ENCODE data around the gene ALDOB. TPM values are rescaled to one million over a fixed set of nuclear protein-coding genes. Genes with fewer than 3 reads are reported as not detected.

Gene ALDOB
- total RNA-seq, 1 donor from 2014 or later, result not detected

GRCh38 chr9:101458963-101459631, 23.5 kb upstream of the ALDOB start:
- TF ChIP-seq CTCF (conservative IDR thresholded peaks at IDR 0.05), result peak; percentile 77
- no peaks in the 10 kb centered on the region for H3K27me3 Mint-ChIP-seq (ENCODE audit: low read depth)
- peaks cover 10% of the 10 kb centered on the region for H3K4me1 Mint-ChIP-seq
- H3K27ac Mint-ChIP-seq (ENCODE audit: unreplicated experiment), result no peak overlapping the region
- no peaks in the 10 kb centered on the region for H3K36me3 Mint-ChIP-seq (ENCODE audit: low read depth)
- peak; percentile 5 for DNase-seq (ENCODE audit: low read depth, low spot score)
- H3K4me3 Mint-ChIP-seq, result no peak overlapping the region
- H3K9me3 Mint-ChIP-seq, result peaks cover 6% of the 10 kb centered on the region

GRCh38 chr9:101457003-101457402, 21.4 kb upstream of the ALDOB start:
- no peak overlapping the region for H3K4me3 Mint-ChIP-seq
- H3K9me3 Mint-ChIP-seq, result peaks cover 6% of the 10 kb centered on the region
- H3K36me3 Mint-ChIP-seq (ENCODE audit: low read depth), result peaks cover 4% of the 10 kb centered on the region
- no peak overlapping the region for H3K27ac Mint-ChIP-seq (ENCODE audit: unreplicated experiment)
- no peaks in the 10 kb centered on the region for H3K4me1 Mint-ChIP-seq
- H3K27me3 Mint-ChIP-seq (ENCODE audit: low read depth), result no peaks in the 10 kb centered on the region
- no peak for DNase-seq (ENCODE audit: low read depth, low spot score)
- no peak for TF ChIP-seq CTCF (conservative IDR thresholded peaks at IDR 0.05)

DNA sequence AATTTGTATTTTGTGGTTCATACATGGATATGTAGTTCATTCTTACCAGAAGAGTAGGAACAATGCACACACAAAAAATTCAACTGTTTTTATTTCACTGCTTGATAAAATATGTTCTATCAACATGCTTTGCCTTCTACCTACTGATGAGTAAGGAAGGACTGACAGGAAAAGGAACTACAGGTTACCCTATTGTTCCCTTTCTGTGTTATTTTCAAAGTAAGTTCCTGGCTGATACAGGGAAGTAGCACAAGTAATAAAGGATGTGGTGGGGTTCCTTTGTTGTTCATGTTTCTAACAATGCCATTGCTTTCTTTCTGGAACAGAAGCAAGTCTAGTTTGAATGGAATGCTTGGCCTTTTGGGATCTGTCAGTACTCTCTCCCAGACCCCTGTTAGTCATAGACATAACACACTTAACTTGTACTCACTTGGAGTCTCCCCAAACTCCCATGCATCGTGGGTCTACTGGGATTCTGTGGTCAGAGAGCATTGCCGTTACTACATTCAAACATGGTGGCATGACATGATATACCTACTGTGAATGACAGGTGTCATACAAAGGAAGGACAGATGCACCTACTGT, 20.2 kb upstream of the ALDOB start:
- Mint-ChIP-seq H3K4me1 (no peaks in the 10 kb centered on the region), H3K36me3 (ENCODE audit: low read depth) (peaks cover 8% of the 10 kb centered on the region), H3K9me3 (peaks cover 4% of the 10 kb centered on the region), H3K27me3 (ENCODE audit: low read depth) (peaks cover 3% of the 10 kb centered on the region), H3K4me3 (no peak overlapping the region), H3K27ac (ENCODE audit: unreplicated experiment) (no peak overlapping the region)
- TF ChIP-seq CTCF (conservative IDR thresholded peaks at IDR 0.05), result no peak
- DNase-seq (ENCODE audit: low read depth, low spot score), result no peak

GRCh38 chr9:101453776-101454570, 18.4 kb upstream of the ALDOB start:
- no peak overlapping the region for H3K4me3 Mint-ChIP-seq
- no peak for TF ChIP-seq CTCF (conservative IDR thresholded peaks at IDR 0.05)

GRCh38 chr9:101451498-101451897, 15.9 kb upstream of the ALDOB start:
- H3K4me1 Mint-ChIP-seq, result peaks cover 10% of the 10 kb centered on the region
- H3K27ac Mint-ChIP-seq (ENCODE audit: unreplicated experiment), result no peak overlapping the region
- TF ChIP-seq CTCF (conservative IDR thresholded peaks at IDR 0.05), result no peak
- H3K4me3 Mint-ChIP-seq, result no peak overlapping the region
- no peaks in the 10 kb centered on the region for H3K9me3 Mint-ChIP-seq
- H3K36me3 Mint-ChIP-seq (ENCODE audit: low read depth), result peaks cover 8% of the 10 kb centered on the region
- DNase-seq (ENCODE audit: low read depth, low spot score), result no peak
- H3K27me3 Mint-ChIP-seq (ENCODE audit: low read depth), result peaks cover 6% of the 10 kb centered on the region

More at GRCh38 chr9:101453776-101454570, 18.4 kb upstream of the ALDOB start:
- Mint-ChIP-seq H3K36me3 (ENCODE audit: low read depth) (peaks cover 8% of the 10 kb centered on the region), H3K27me3 (ENCODE audit: low read depth) (peaks cover 6% of the 10 kb centered on the region), H3K9me3 (no peaks in the 10 kb centered on the region), H3K27ac (ENCODE audit: unreplicated experiment) (no peak overlapping the region), H3K4me1 (peaks cover 5% of the 10 kb centered on the region)
- DNase-seq (ENCODE audit: low read depth, low spot score), result no peak

Measured in neural crest cell (in vitro differentiated cells).